Mucosa of descending colon (tissue), 3 donors: ENCODE measurements around the gene GAS7. TPM values are rescaled to one million over a fixed set of nuclear protein-coding genes. Genes with fewer than 3 reads are reported as not detected.

Source experiments
- ATAC-seq: fragments of 200-7000 bp; cut with Tn5 transposase; one replicate; pipeline ENCODE4 v1.9.1; 2020; ENCODE audit warnings: mild to moderate bottlenecking, moderate library complexity
- DNase-seq, 3 donors: peaks; one replicate each; pipeline ENCODE4 v3.0.0-alpha.2; 2020
- H3K36me3 ChIP-seq: fragments of 200-600 bp; one replicate; pipeline ENCODE4 v1.8.0; 2021; ENCODE audit warnings: low read depth, mild to moderate bottlenecking
- H3K4me1 ChIP-seq: fragments of 200-600 bp; one replicate; pipeline ENCODE4 v1.8.0; 2021; ENCODE audit warnings: low read depth, mild to moderate bottlenecking
- H3K4me3 ChIP-seq: fragments of 200-600 bp; one replicate; pipeline ENCODE4 v1.8.0; 2021; ENCODE audit warnings: mild to moderate bottlenecking
- H3K9me3 ChIP-seq: fragments of 200-600 bp; one replicate; pipeline ENCODE4 v1.8.0; 2021; ENCODE audit warnings: mild to moderate bottlenecking
- intact Hi-C, 2 donors: fragments of 100-400 bp; cut with DNase I in 1 of 2; cut with micrococcal nuclease in 1 of 2; formaldehyde crosslinking; loops; one replicate each; pipeline versions ENCODE4 v1.11.0 to v1.11.1; 2022; cut with DNase I, micrococcal nuclease
- total RNA-seq, 3 donors: library from RNA; stranded (reverse); fragmentation: NEBNext Ultra II Directional in 2 of 3; extraction: Animal tissue kit (Norgen Biotek cat#: 25700) in 2 of 3; gene quantifications; one replicate each; pipeline versions ENCODE4 v1.2.1 to v1.2.4, GENCODE V29; 2021 to 2023
- TF ChIP-seq, protein P1 (sequence below): fragments of 200-600 bp; IDR thresholded peaks from one replicate; pipeline ENCODE4 v1.8.0; 2022; ENCODE audit warnings: antibody characterized with exemption, mild to moderate bottlenecking
- donor health status: DM: no; HTN: no; CAD: no; lungs with moderate emphysema.
- donor health status: DM: no; HTN: no; CAD: no.
- donor health status: DM: no; HTN: yes; CAD: no.

The GAS7 gene
- total RNA-seq, 3 donors from 2014 or later: 6.4 to 54.4 (median 21.6) TPM

DNA sequence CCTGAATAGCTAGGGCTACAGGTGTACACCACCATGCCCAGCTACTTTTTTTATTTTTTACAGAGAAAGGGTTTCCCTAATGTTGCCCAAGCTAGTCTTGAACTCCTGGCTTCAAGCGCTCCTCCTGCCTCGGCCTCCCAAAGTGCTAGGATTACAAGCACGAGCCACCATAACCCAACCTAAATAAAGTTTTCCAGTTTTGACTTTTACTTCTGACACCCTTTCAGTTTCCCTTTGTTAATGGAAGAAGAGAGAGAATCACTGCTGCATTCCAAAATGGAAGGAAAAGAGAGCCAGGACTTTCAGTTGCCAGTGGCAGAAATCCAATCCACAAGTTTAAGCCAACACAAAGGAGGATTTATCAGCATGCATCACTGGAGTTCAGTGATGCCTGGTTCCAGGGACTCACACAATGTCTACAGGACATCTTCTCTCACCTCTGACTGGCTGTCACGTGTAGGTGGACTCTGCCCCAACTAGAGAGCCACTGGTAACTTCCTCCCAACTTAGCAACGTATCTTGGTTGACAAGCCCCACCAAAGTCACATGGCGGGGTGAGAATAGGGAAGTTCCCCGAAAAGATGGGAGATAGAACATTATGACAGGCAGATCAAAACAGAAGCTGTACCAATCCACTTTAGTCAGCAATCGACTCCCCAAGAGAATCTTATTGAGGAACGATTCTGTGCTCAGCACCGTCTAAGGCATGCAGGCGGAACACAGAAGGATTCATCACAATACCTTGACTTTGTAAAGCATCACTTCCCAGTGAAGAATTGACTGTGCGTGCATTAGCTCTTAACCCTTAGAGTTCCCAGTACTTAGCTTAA lies 46.5 kb downstream of the GAS7 start:
- H3K9me3 ChIP-seq: no peaks in the 10 kb centered on the region
- ATAC-seq: peak; percentile 68
- H3K4me1 ChIP-seq: no peaks in the 10 kb centered on the region
- H3K4me3 ChIP-seq: no peak overlapping the region
- peak in 1 of 3 donors; percentile 27 for DNase-seq
- H3K36me3 ChIP-seq: no peaks in the 10 kb centered on the region
- intact Hi-C loops: no loop called here
- TF ChIP-seq, protein P1, sequence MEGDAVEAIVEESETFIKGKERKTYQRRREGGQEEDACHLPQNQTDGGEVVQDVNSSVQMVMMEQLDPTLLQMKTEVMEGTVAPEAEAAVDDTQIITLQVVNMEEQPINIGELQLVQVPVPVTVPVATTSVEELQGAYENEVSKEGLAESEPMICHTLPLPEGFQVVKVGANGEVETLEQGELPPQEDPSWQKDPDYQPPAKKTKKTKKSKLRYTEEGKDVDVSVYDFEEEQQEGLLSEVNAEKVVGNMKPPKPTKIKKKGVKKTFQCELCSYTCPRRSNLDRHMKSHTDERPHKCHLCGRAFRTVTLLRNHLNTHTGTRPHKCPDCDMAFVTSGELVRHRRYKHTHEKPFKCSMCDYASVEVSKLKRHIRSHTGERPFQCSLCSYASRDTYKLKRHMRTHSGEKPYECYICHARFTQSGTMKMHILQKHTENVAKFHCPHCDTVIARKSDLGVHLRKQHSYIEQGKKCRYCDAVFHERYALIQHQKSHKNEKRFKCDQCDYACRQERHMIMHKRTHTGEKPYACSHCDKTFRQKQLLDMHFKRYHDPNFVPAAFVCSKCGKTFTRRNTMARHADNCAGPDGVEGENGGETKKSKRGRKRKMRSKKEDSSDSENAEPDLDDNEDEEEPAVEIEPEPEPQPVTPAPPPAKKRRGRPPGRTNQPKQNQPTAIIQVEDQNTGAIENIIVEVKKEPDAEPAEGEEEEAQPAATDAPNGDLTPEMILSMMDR: no peak

DNA sequence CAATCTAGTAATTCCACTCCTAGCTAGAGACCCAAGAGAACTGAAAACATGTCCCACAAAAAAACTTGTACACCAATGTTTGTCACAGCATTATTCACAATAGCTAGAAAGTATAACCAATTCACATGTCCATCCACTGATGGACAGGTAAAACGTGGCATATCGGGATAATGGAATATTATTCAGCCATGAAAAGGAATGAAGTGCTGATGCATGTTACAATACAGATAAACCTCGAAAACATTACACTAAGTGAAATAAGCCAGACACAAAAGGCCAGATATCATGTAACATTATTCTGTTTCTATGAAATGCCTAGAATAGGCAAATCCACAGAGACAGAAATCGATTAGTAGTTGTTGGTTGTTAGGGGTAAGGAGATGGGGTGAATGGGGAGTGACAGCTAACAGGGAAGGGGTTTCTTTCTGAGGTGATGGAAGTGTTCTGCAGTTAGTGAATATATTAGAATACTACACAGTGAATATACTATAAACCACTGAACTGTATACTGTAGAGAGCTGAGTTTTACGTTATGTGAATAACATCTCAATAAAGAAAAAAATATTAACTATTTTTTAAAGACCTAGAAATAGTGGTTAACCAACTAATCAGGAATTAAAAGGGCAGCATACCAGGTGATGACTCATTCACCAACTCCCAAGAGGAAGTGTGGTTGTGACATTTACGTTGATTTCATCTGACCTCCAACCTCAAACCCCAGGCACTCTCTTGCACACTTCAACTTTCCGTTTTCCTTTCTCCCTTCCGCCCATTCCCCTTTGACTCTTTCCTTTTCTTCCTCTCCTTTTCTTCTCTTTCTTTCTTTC lies 48.6 kb downstream of the GAS7 start:
- DNase-seq (no peak), ATAC-seq (peak; percentile 52)
- Histone ChIP-seq H3K4me1 (no peaks in the 10 kb centered on the region), H3K4me3 (no peak overlapping the region), H3K36me3 (no peaks in the 10 kb centered on the region), H3K9me3 (no peaks in the 10 kb centered on the region)
- intact Hi-C loops: no loop called here
- TF ChIP-seq, protein P1: no peak

DNA sequence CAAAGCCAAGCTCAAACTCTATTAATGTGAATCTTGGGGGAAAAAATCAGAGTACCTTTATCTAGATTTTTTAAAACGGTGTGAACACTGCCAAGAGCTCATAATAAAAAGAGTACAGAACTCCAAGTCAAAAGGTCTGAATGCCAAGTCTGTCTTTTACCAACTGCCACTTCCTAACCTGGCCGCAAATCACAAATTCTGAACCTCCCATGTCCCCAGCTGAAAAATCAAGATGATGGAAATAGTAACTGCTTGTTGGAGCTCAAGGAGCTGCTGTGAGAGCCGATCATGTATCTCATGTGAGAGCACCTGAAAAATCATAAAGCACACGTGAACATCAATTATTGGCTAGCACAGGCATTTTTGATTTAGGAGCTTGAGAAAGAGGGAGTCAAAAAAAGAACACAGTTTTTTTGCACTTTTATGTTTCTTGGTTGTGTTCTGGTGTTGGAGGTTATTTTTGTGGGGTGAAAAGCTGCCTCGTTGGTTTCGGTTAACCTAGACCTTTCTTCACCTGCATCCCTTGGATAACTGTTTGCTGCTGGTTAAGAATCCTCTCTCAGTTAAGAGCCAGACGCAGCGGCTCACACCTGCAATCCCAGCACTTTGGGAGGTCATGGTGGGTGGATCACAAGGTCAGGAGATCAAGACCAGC lies 50.5 kb downstream of the GAS7 start:
- intact Hi-C loops: no loop called here
- TF ChIP-seq, protein P1: no peak

DNA sequence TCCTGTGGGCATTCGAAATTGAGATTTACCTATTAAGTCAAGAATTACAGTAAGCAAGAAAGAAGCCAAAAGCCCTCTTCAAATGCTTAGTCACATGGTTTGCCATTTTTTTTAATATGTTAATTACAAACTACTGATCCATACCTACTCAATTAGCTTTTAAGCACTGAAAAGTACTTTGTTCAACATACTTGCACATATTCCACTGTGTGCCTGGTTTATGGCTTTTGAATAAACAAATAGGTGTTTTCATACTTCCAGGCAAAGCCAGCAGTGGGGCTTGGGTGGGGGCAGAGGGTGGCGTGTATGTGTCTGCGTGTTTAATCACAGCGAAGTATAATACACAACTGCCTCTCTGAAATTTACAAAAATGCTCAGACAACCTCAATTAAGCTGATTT lies 51.4 kb downstream of the GAS7 start:
- no peaks in the 10 kb centered on the region for H3K9me3 ChIP-seq
- H3K36me3 ChIP-seq: no peaks in the 10 kb centered on the region
- DNase-seq: no peak
- ATAC-seq: no peak
- H3K4me1 ChIP-seq: no peaks in the 10 kb centered on the region
- TF ChIP-seq, protein P1: no peak
- no peak overlapping the region for H3K4me3 ChIP-seq
- intact Hi-C loops: no loop called here

More for the DNA sequence above, 50.5 kb downstream of the GAS7 start:
- Histone ChIP-seq H3K4me3 (no peak overlapping the region), H3K36me3 (no peaks in the 10 kb centered on the region), H3K4me1 (no peaks in the 10 kb centered on the region), H3K9me3 (no peaks in the 10 kb centered on the region)
- no peak for ATAC-seq
- no peak for DNase-seq

DNA sequence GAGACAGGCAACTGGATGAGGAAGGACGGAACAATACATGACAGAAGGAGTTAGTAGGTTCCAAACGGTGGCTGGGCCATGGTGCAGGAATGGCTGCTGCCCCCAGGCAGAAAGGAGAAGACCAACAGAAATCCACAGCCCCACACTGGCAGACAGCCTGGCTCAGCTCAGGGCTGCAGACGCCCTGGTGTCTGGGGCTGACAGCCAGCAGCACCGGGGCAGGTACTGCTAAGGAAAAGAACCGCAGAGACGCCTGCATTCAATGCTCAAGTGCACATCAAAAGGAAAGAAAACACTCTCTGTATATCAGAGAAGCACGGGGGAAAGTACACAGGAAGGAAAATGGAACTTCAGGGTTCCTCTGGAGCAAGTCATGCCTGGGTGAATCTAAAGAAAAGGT lies 53.4 kb downstream of the GAS7 start:
- intact Hi-C loops: no loop called here
- ATAC-seq: no peak
- no peak for DNase-seq
- Histone ChIP-seq H3K4me3 (no peak overlapping the region), H3K36me3 (no peaks in the 10 kb centered on the region), H3K4me1 (no peaks in the 10 kb centered on the region), H3K9me3 (no peaks in the 10 kb centered on the region)
- TF ChIP-seq, protein P1: no peak
